MCF 10A (cell line): Measurements from ENCODE around the gene STARD13. TPM values are rescaled to one million over a fixed set of nuclear protein-coding genes. Genes with fewer than 3 reads are reported as not detected.

Experiments
- BruUV-seq: library from RNA; stranded (reverse); fragments of 400-500 nt; replicated peaks from 2 replicates; lab custom pipeline; 2021; lab: Mats Ljungman, UMichigan
- CTCF ChIA-PET: fragments of 300-600 bp; sonication (Branson Sonifier 250); formaldehyde crosslinking; extraction: SDS; loops from one replicate; lab custom pipeline; 2021; ENCODE audit warnings: antibody characterized with exemption, inconsistent platforms; lab: Yijun Ruan, JAX
- POLR2A ChIA-PET: fragments of 300-600, 350-650 bp; sonication (Branson Sonifier 250); formaldehyde crosslinking; extraction: SDS; loops from one replicate; lab custom pipeline; 2020; ENCODE audit warnings: antibody characterized with exemption, inconsistent platforms; lab: Yijun Ruan, JAX
- DNase-seq: peaks from one replicate; pipeline ENCODE4 v3.0.0-alpha.2; 2018; ENCODE audit not compliant: unreplicated experiment
- H3K27ac Mint-ChIP-seq: one replicate; pipeline ENCODE4 v1.8.0; 2022; ENCODE audit warnings: mild to moderate bottlenecking, low read depth, mixed read lengths; ENCODE audit not compliant: unreplicated experiment
- H3K27me3 Mint-ChIP-seq: one replicate; pipeline ENCODE4 v1.8.0; 2022; ENCODE audit warnings: mixed read lengths; ENCODE audit not compliant: insufficient read depth, unreplicated experiment
- H3K36me3 Mint-ChIP-seq: one replicate; pipeline ENCODE4 v1.8.0; 2022; ENCODE audit warnings: mild to moderate bottlenecking, moderate library complexity, mixed read lengths; ENCODE audit not compliant: insufficient read depth, unreplicated experiment
- H3K4me1 Mint-ChIP-seq: one replicate; pipeline ENCODE4 v1.8.0; 2022; ENCODE audit warnings: mixed read lengths; ENCODE audit not compliant: insufficient read depth, unreplicated experiment
- H3K4me3 Mint-ChIP-seq: one replicate; pipeline ENCODE4 v1.8.0; 2022; ENCODE audit warnings: mild to moderate bottlenecking, moderate library complexity, mixed read lengths; ENCODE audit not compliant: unreplicated experiment
- H3K9me3 Mint-ChIP-seq: one replicate; pipeline ENCODE4 v1.8.0; 2022; ENCODE audit warnings: mixed read lengths; ENCODE audit not compliant: unreplicated experiment
- intact Hi-C: fragments of 100-400 bp; cut with micrococcal nuclease; formaldehyde crosslinking; loops from 2 replicates; pipeline ENCODE4 v1.14.1; 2022
- total RNA-seq: library from RNA; stranded (reverse); gene quantifications from 2 replicates; pipeline ENCODE4 v1.2.3, GENCODE V29; 2022
- TF ChIP-seq, protein P1 (sequence below): fragments of 200-600 bp; IDR thresholded peaks from one replicate; pipeline ENCODE4 v1.8.0; 2022; ENCODE audit warnings: antibody characterized with exemption, mild to moderate bottlenecking; ENCODE audit not compliant: unreplicated experiment

Gene STARD13
- total RNA-seq, 1 experiment from 2014 or later = 31.9 TPM

DNA sequence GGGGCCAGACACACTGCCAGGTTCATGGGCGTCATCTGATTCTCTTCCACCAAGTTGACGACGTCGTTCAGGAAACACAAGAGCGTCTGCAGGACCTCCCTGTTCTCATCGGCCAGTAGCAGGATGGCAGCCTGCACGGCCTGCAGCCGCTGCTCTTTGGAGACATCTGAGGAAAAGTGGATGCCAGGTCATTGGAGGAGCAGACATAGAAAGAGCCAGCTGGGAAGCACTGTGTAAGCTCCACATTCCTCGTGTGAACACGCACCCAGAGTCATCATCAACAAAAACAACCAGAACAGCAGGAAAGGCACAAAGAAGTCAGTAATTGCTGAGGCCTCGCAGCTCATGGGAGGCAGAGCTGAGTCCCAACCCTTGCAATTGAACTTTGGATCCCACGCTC is 172.8 kb downstream of the STARD13 start:
- H3K36me3 Mint-ChIP-seq = peaks cover 97% of the 10 kb centered on the region
- no TSS peak for BruUV-seq

DNA sequence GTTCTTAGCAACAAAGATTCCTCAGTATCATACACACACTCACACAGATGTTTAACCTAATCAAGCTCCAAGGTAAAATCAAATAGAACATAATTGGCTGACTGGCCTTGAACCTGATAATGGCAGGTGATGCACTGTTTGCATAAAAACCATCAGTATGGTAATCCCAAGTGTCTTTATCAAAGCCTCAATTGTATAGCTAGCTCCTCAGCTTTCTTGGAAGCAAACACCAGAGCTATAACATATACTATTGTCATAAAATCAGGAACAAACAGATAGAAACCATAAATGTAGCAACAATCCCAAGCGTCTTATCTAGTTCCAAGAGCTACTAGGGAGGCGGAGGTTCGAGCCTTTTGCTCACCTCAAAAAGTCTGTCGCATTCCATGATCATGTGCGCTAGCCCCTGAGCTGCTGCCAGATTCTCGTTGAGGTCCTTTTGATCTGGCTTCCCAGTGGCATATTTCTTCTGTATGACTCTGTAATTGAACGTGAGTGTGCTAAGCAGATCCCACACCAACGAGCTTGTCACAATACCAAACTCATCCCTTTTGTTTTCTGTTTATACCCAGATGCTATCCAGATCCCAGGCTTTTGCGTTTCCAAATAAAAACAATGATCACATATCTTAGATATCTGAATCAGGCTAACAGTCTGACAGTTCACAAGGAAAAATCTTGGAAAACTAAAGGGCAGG is 174.0 kb downstream of the STARD13 start:
- peaks cover 93% of the 10 kb centered on the region for H3K36me3 Mint-ChIP-seq
- TF ChIP-seq, protein P1, sequence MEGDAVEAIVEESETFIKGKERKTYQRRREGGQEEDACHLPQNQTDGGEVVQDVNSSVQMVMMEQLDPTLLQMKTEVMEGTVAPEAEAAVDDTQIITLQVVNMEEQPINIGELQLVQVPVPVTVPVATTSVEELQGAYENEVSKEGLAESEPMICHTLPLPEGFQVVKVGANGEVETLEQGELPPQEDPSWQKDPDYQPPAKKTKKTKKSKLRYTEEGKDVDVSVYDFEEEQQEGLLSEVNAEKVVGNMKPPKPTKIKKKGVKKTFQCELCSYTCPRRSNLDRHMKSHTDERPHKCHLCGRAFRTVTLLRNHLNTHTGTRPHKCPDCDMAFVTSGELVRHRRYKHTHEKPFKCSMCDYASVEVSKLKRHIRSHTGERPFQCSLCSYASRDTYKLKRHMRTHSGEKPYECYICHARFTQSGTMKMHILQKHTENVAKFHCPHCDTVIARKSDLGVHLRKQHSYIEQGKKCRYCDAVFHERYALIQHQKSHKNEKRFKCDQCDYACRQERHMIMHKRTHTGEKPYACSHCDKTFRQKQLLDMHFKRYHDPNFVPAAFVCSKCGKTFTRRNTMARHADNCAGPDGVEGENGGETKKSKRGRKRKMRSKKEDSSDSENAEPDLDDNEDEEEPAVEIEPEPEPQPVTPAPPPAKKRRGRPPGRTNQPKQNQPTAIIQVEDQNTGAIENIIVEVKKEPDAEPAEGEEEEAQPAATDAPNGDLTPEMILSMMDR = no peak
- H3K9me3 Mint-ChIP-seq = no peaks in the 10 kb centered on the region
- no peaks in the 10 kb centered on the region for H3K4me1 Mint-ChIP-seq
- no TSS peak for BruUV-seq
- intact Hi-C loops = no loop called here
- peak overlapping the region; percentile 67 for H3K27ac Mint-ChIP-seq
- ChIA-PET CTCF (interaction anchor here (0.6 to 1.1 kb wide), 4 partner anchors 9 to 1066 kb away, joined by 3 read pairs; no protein-coding TSS in a partner anchor), POLR2A (interaction anchor here (0.5 kb wide), 1 partner anchor 105 kb away, joined by 3 read pairs; no protein-coding TSS in a partner anchor)
- H3K27me3 Mint-ChIP-seq = no peaks in the 10 kb centered on the region
- no peak for DNase-seq
- H3K4me3 Mint-ChIP-seq = no peak overlapping the region

More for the DNA sequence above, 172.8 kb downstream of the STARD13 start:
- Mint-ChIP-seq H3K4me3 (no peak overlapping the region), H3K27me3 (no peaks in the 10 kb centered on the region), H3K27ac (peak overlapping the region; percentile 67), H3K4me1 (no peaks in the 10 kb centered on the region), H3K9me3 (no peaks in the 10 kb centered on the region)
- ChIA-PET CTCF (interaction anchor here (0.7 to 1.1 kb wide), 3 partner anchors 12 to 1067 kb away, joined by 3 read pairs; no protein-coding TSS in a partner anchor), POLR2A (interaction anchor here (0.6 to 0.7 kb wide), 2 partner anchors 30 to 330 kb away, joined by 3 read pairs; no protein-coding TSS in a partner anchor)
- no peak for DNase-seq
- intact Hi-C loops = no loop called here
- TF ChIP-seq, protein P1 = no peak

DNA sequence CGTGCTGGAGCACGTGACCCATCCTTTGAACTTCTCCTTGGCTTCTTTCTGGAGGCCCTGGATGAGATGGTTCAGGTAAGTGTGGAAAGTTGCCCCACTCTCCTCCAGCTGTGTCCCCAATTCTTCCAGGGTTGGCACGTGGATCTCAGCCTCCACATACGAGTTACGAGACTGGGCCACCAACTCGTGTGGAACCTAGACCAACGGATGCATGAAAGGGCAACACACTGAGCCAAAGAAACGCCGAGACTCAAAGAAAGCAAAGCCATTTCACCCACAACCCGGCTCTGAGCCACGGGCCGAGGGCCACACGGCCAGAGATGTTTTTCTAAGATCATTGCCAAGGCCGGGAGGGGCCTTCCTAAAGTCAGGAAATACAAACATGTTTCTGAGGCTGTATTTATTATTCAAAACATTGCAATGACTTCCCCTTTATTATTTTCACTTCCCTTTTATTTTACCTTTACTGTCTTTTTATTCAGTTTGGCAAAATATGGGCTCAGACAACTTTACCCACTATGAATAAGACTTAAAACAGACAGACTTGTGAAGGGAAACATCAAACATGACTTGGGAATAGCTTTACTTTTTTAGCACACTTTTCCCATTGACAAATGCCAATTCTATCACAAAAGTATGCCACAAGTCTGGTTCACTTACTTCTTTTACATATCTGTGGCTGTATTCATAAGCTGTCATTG is 174.7 kb downstream of the STARD13 start:
- ChIA-PET POLR2A (no interaction called here), CTCF (interaction anchor here (0.5 to 1.4 kb wide), 4 partner anchors 12 to 386 kb away, joined by 3 to 5 read pairs (median 4); no protein-coding TSS in a partner anchor)
- BruUV-seq = no TSS peak
- no peaks in the 10 kb centered on the region for H3K9me3 Mint-ChIP-seq
- H3K27me3 Mint-ChIP-seq = no peaks in the 10 kb centered on the region
- TF ChIP-seq, protein P1 = no peak
- peak overlapping the region; percentile 67 for H3K27ac Mint-ChIP-seq
- H3K4me1 Mint-ChIP-seq = no peaks in the 10 kb centered on the region
- peaks cover 93% of the 10 kb centered on the region for H3K36me3 Mint-ChIP-seq
- no peak for DNase-seq
- no peak overlapping the region for H3K4me3 Mint-ChIP-seq
- intact Hi-C loops = no loop called here

DNA sequence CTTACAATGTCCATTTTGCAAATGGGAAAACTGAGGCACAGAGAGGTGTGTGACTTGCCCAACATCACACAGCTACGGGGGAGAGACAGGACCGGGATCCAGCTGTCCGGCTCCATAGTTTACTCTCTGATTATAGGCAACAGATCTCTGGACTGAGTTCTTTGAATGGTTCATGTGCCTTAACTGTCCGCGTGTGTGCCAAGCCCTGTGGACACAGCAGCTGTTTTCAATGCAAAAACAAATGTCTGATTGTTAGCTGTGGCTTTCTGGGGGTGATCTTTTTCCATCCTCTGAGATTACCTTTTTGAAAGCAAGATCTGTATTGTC is 175.2 kb downstream of the STARD13 start:
- Mint-ChIP-seq H3K27ac (peak overlapping the region; percentile 67), H3K27me3 (no peaks in the 10 kb centered on the region), H3K4me3 (no peak overlapping the region), H3K4me1 (no peaks in the 10 kb centered on the region), H3K9me3 (no peaks in the 10 kb centered on the region), H3K36me3 (peaks cover 93% of the 10 kb centered on the region)
- POLR2A ChIA-PET = no interaction called here
- BruUV-seq = no TSS peak
- intact Hi-C loops = no loop called here
- TF ChIP-seq, protein P1 = no peak
- no peak for DNase-seq
- CTCF ChIA-PET = interaction anchor here (0.5 to 1.4 kb wide), 5 partner anchors 12 to 1387 kb away, joined by 3 to 5 read pairs (median 4); no protein-coding TSS in a partner anchor
